HG03457 (cell line): ENCODE results near the gene CALHM4.

Experiments used
- ATAC-seq: cut with Tn5 transposase; IDR thresholded peaks from one replicate; pipeline ENCODE4 v1.9.1; 2021; ENCODE audit warnings: moderate number of reproducible peaks; ENCODE audit not compliant: unreplicated experiment

CALHM4 gene, protein sequence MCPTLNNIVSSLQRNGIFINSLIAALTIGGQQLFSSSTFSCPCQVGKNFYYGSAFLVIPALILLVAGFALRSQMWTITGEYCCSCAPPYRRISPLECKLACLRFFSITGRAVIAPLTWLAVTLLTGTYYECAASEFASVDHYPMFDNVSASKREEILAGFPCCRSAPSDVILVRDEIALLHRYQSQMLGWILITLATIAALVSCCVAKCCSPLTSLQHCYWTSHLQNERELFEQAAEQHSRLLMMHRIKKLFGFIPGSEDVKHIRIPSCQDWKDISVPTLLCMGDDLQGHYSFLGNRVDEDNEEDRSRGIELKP

DNA sequence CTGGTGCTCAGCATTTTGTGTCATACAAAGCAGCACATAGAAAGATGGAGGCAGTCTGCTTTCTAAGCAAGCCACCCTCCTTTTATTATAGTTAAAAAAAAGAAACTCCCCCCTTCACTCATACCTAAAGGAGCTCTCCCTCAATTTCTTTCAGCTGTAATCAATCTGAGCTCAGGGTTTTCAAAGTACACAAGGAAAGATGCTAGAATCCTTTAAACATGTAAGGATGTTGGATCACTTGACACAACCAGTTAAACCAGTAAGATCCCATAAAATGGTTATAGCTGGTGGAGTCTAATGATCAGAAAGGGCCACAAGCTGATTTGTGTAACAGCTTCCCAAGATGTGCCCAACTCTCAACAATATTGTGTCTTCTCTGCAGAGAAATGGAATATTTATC is at the start of gene CALHM4:
TSS of gene CALHM4 (plus strand) at position 301 of the 400 bp plus-strand sequence. CDS start at position 344, 43 bp downstream.
- ATAC-seq: no peak

DNA sequence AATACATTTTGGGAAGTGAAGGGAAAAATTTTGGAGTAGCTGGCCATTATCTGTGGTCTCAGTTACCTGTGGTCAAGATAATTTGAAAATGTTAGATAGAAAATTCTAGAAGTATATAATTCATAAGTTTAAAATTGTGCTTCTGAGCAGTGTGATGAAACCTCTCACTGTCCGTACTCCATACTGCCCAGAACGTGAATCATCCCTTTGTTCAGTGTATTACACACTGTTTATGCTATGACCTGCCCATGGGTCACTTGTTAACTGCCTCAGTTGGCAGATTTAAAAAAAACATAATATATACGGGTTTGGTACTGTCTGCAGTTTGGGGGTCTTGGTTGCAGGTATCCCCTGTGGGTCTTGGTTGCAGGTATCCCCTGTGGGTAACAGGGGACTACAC is 46.2 kb upstream of the CALHM4 start:
- ATAC-seq: no peak

DNA sequence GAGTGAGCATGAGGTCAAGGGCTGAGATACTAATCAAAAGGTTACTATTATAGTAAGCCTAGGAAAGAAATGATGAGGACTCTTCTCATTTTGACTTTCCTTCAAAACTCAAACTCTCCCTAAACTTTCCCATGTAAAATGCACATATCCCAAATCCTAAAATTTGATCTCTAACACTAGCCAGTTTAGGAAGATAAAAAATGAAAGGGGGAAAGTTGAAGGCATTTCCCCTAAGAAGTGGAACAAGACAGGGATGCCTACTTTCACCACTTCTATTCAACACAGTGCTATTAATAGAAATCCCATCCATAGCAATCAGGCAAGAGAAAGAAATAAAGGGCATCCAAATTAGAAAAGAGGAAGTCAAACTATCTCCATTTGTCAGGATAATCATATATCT is 45.0 kb upstream of the CALHM4 start:
- ATAC-seq: no peak

DNA sequence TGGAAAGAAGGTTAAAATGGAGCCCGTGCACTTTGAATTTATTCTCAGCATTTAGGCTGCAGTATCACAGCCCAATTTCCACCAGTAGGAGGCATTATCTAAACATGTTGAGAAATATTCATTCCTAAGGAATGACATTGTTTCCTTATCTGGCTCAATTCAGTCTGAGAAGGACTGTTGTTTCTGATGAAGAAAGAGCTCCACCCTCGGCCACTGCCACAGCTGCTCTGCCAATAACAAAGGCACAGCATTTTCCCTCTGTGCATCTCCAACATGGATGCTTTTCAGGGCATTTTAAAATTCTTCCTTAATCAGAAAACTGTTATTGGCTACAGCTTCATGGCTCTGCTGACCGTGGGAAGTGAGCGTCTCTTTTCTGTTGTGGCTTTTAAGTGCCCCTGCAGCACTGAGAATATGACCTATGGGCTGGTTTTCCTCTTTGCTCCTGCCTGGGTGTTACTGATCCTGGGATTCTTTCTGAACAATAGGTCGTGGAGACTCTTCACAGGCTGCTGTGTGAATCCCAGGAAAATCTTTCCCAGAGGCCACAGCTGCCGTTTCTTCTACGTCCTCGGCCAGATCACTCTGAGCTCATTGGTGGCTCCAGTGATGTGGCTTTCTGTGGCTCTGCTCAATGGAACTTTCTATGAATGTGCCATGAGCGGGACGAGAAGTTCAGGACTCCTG is 42.0 kb upstream of the CALHM4 start, which contains the start of gene CALHM5:
TSS of gene CALHM5 (plus strand) at position 216 of the 687 bp plus-strand sequence. CDS start at position 274, 58 bp downstream.
- ATAC-seq: no peak

DNA sequence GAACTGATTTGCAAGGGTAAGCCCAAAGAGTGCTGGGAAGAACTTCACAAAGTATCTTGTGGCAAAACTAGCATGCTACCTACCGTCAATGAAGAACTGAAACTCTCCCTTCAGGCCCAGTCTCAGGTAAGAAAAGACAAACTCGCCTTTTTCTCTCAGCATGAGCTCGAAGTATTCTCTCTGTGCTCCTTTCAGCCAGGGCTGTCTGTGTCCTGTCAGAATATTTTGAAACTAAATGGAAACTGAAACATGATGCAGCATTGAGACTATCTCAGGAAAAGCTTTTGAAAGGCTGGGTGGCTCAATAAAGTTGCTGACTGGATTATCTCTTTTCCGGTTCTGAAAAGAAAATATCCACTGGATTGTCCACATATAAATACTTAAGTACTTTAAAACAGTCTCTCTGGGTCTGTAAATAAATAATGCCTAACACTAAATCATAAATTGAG is 41.4 kb upstream of the CALHM4 start:
- no peak for ATAC-seq

DNA sequence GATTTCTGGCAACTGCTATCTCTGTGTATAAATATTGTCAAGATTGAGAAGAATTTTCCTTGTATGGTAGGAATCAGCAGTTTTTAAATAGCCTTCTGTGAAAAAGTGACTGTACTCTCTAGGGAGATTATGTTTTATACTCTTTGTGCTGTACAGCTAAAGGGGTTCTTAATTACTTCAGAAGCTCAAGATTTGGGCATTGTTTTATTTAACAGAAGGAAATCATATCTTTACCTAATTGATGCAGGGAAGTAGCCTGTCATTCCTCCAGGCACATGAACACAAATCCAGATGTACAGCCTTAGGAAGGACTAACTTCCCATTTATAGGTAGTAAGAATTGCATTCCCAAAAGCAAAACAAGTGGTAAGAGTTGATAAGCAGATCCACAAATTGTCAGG is 40.8 kb upstream of the CALHM4 start:
- ATAC-seq: no peak

DNA sequence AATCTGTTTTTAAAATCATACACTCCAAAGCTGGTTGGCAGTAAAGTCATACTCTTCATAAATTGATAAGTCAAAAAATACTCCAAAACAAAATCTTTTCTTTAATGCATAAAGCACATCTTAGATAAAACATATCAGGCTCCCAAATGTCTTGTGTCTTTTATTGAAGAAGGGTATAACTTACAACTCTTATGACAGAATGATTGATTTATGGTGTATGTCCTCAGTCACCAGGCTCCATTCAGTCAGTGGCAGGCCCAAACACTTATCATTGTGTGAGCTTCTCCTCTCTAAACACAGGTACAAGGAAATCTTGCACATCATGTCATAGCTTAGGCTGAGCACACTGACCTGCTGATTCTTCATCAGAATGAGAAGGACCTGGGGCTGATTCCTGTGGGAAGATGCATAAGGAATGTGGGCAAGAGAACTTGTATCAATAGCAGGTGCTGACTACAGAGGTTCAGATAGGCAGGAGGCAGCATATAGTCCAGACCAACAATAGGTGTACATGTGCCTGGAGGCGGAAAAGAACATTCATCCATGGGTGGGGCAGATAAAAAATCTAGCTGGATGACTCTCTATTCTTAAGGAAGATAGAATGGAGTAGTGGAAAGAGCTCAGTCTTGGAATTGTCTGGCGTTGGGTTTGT is 40.2 kb upstream of the CALHM4 start:
- ATAC-seq: no peak

DNA sequence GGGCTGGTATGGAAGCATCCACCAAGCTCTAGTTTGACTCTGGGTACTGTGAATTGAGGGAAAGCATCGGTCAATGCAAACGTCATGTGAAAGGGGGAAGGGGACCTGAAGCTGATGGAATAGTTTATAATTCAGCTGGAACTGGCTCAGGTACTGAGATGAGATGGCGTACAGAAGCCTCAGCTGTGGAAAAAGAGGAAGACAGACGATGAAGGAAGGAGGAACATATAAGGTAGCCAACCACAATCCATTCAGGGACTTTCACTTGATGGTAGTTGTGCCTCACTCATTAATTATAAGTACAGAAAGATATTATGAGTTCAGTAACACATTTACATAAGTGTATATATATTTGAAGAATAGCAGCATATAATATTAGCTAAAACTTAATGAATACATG is 39.4 kb upstream of the CALHM4 start:
- no peak for ATAC-seq

DNA sequence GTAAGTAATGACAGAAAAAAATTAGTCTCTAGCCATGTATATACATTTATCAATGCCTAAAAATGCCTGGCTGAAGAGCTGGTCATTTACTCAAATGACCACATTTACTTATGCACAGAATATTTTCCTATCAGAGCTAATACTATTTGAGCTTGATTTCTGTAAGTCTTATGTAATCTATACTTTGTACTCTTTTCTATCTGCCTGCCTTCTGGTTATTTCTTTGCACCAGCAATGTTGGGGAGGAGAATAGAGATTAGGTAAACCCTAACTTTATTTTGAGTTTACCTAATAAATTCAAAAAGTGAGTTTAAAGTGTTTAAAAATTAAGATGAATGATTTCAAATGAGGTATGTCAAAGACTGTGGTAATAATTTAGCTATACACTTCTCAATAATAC is 38.4 kb upstream of the CALHM4 start:
- ATAC-seq: no peak

DNA sequence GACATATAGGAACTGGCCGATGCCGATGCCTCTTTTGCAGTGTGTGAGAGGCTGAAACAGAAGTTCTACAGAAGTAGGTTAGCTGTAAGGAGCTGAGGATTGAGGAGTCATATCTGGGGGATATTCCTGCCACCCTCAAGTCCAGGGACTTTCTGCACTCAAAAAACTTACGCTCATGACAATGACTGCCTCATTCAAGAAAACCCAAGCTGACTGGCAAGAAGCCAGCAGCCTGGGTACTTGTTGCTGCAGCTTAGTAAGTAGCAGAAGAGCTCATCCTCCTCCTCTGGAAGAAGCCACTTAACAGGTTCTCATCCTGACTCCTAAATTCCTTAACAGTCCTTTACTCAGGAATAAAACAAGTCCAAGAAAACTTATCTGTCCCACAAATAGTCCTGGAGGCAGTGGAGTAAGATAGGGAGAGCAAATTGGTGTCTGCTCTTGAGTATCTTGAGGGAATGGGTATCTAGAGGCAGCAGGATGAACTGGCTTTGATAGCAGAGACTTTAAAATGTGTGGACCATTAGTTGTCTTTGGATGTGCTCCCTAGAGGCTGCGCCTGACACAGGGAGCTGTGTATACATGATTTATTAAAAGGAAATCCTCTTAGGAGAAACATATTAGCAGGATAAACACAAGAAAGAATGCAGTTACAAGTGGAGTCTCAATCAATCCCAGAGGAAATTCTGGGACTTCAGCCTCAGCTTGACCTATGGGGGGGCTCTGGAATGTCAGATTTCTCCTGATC is 34.8 kb upstream of the CALHM4 start:
- no peak for ATAC-seq

DNA sequence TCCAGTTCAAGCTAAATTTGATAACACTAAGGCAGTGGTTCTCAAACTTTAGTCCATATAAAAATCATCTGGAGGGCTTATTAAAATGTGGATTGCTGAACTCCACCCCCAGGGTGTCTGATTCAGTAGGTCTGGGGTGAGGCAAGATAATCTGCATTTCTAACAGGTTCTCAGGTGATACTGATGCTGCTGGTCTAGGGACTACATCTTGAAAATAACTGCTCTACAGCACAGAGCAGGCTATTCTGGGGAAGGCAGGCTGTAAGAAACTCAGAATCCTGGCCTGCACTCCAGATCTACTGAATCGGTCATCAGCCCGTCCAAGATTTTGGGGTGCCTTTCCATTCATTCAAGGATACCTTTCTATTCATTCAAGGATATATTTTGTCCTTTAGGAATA is 30.7 kb upstream of the CALHM4 start:
- no peak for ATAC-seq

DNA sequence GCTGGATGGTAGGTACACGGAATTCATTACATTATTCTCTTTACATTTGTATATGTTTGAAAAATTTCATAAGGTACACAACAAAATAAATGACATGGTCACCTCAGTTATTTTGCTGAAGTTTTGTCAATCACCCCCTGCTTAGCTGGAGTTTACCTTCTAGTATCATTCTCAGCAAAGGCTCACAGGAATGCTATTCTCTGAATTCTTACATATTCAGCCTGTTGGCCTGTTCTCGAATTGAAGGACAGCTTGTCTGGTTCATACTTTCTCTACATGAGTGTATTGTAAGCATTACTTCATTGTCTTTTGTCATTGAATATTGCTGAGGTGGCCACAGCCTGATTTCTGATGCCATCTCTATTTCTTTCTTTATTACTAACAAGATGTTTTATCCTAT is 29.3 kb upstream of the CALHM4 start:
- no peak for ATAC-seq

DNA sequence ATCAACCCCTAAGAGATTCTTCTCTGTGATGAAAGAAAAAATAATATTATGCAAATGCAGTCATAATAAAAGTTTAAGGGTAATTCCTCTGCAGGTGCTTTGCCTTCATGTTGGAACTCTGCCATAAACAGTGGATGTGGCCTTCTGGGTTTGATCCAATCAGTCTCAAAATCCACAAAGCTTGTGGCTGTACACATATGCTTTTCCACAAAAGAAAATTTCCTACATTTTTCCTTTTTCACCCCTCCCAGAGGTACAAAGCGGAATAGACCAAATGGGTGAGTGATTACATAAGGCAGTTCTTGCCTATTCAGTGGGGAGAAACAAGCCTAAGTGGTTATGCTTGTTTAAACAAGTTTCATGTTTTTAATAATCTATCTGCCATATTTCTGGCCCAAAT is 25.4 kb upstream of the CALHM4 start:
- ATAC-seq: no peak

DNA sequence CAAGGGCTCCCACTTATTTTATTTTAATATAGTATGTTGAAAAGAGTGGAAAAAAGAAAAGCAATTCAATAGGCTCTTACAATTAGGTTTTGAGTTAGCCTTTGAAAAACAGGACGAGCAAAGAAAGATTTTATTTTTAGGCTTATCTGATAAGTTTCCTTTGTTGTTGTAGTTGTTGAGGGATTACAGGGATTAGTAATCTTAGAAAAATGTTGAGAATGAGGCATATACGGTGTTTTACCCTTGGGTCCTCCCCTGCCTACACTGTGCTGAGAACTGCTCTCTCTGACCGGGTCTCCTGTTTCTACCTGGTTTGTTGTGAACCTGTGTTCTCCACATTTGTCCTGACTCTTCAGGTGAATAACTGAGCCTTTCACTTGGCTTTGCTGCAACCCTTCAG is 24.8 kb upstream of the CALHM4 start:
- ATAC-seq: no peak

DNA sequence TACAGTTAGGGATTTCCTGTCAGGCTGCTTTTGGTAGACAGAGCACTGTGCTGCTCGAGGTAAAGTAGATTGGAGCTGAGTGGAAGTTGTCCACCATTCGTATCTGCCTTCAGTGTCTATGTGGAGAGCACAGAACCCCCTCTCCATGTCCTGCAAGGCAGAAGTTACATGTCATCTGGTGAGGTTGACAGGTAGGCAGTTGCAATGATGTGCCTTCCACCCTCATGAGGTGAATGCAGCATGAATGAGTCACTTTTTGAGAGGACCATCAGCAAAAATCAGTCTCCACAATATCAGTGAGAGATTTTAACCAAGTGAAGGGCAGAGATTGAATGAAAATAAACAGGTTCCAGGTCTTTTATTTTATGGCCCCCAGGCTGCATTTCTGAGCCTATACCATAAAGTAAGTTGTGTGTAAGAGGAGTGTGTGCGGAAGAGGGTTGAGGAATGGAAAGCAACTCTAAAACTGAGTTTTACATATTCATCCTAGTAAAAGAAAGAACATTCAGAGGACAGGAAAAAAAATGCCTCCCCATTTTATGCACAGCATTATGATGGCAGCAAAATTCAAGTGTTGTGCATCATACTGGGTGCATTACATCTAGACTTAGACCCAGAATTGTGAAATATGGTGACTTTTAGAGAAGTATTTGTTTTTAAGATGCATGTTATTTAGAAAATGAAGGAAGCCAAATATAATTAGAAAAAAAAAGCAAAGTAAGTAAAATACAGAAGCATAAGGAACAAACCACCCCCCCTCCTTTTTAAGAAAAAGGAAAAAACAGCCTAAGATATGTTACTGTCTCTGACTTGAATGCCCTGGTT is 23.9 kb upstream of the CALHM4 start:
- no peak for ATAC-seq

DNA sequence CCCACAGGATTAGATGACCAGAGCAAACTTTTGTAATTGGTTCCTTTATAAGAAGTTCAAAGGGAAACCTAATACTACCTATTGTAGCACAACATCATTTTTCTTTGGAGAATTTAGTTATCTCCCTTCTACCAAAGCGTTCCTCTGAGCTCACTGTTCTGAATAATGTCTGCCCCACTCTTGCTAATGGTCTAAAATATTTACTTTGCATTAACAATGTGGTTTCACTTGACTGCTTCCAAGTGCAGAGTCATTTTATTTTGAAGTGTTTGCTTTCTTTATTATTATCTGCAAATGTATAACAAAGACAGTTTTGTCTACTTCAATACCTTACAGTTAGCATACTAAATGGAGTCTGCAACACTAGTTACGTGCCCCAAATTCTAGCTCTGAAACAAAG is 23.1 kb upstream of the CALHM4 start:
- ATAC-seq: no peak

DNA sequence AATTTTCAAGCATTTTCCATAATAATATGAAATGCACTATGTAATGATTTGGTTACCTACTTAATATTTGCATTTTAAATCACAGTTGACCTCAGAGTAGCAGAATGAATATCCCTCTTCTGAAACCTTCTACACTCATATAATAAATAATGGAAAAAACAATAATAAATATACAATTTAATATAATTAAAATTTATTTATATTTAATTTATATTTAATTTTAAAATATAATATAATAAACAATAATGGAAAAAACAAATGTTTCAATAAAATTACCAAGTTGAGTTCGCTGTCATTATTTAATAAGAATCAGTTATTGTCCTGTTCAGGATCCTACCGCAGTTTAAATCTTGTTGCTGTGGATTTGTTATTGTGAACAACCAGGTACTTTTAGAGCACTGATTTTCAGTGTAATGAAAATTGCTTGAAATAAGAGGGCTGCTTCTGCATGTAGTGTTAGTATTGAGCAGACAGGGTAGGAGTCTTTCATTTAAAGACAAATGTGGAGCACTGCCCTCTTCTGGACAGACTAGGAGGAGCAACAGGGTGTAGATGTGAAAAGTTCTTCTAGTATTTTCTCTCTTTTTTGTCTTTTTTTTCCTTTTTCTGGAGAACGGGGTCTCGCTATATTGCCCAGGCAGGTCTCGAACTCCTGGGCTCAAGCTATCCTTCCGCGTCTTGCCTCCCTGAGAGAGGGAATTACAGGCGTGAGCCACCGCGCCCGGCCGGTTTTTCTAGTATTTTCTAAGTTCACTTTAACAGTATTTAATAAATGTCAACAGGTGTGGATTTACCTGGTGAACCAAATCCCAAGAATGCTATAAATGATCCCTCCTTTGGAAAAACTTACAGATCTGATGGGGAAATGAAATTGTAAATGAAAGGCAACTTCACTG is 21.6 kb upstream of the CALHM4 start:
- ATAC-seq: no peak

DNA sequence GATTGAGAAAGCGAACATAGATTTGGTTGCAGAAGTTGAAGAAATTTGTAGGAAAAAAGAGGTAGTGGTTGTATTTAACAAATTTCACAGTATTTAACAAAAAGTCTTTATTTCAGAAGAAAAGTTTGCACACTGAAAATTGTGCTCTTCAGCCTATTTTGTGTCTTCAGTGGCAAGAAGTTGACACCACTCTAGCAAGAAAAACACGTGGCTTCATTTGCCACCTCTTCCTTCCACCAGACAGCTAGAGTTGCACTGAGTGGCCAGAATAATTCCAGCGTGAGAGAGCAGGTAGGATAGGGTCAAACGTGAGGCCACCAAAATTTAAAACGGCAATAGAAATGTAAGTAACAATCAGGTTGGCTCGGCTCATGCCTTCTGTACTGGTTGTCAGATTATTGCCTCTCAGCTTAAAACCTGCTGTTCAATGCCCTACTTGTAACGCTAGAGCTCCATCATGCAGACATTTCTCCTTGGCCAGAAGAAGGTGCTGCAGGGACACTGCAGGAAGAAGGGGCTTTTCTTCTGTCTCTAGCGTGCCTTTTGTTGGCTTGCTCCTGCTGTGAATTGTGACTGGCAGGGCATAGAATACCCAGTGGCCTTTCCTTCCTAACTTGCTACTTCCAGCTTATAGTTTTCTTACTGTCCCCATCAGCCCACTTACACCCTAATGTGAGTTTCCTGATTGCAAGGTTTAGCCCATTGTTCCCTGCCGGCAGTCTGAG is 20.2 kb upstream of the CALHM4 start:
- no peak for ATAC-seq

DNA sequence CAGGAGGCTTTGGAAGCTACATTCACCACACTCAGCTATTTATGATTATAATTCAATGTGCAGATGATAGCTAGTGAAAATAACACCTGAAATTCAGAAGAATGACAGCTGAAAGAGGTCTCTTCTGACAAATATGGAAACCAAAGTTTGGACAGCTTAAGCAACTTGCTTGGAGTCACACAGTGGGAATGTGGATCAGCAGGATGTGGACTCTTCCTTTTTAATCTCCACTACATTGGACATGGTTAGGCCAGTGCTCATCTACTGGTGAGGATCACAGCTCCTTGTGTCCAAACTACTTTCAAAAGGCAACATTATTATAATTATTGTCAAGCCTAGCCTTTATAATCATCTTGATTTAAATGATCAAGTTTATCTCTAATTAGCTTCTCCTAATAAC is 18.4 kb upstream of the CALHM4 start:
- no peak for ATAC-seq
